Astrocyte (in vitro differentiated cells and primary cell): ENCODE measurements around the gene SMYD2. TPM values are rescaled to one million over a fixed set of nuclear protein-coding genes. Genes with fewer than 3 reads are reported as not detected.
A peak's percentile ranks its signal among the peaks of the same experiment; 100 is the strongest.

Experiments
- DNase-seq: peaks from one replicate; pipeline ENCODE4 v3.0.0-alpha.2; 2010; ENCODE audit warnings: low read depth
- FAIRE-seq: peaks from 2 replicates; lab custom pipeline; 2011; peaks lifted over from hg19 to GRCh38; lab: Jason Lieb, UNC
- H2AFZ ChIP-seq: 2 replicates; pipeline ENCODE4 v1.6.0; 2012; ENCODE audit warnings: low read depth, low read length, inconsistent platforms
- H3K27ac ChIP-seq: 2 replicates; pipeline ENCODE4 v1.5.1; 2011; ENCODE audit warnings: low read depth, low read length, inconsistent platforms
- H3K27me3 ChIP-seq: 2 replicates; pipeline ENCODE4 v1.6.0; 2011; ENCODE audit warnings: low read length, inconsistent platforms; ENCODE audit not compliant: insufficient read depth
- H3K36me3 ChIP-seq: 2 replicates; pipeline ENCODE4 v1.5.1; 2011; ENCODE audit warnings: low read length, inconsistent platforms; ENCODE audit not compliant: insufficient read depth
- H3K4me1 ChIP-seq: 2 replicates; pipeline ENCODE4 v1.5.1; 2011; ENCODE audit warnings: low read length, inconsistent platforms; ENCODE audit not compliant: insufficient read depth
- H3K4me2 ChIP-seq: 2 replicates; pipeline ENCODE4 v1.6.0; 2012; ENCODE audit warnings: low read length, inconsistent platforms
- H3K4me3 ChIP-seq: 2 replicates; pipeline ENCODE4 v1.5.1; 2011; ENCODE audit warnings: low read depth, mild to moderate bottlenecking, low read length, inconsistent platforms; ENCODE audit not compliant: insufficient read depth
- H3K79me2 ChIP-seq: 2 replicates; pipeline ENCODE4 v1.6.0; 2012; ENCODE audit warnings: mild to moderate bottlenecking, low read length, inconsistent platforms; ENCODE audit not compliant: insufficient read depth
- H3K9ac ChIP-seq: 2 replicates; pipeline ENCODE4 v1.6.0; 2012; ENCODE audit warnings: mild to moderate bottlenecking, low read length, inconsistent platforms
- H3K9me3 ChIP-seq: 2 replicates; pipeline ENCODE4 v1.5.1; 2012; ENCODE audit warnings: low read depth, mild to moderate bottlenecking, low read length, inconsistent platforms; ENCODE audit not compliant: insufficient read depth
- H4K20me1 ChIP-seq: 2 replicates; pipeline ENCODE4 v1.6.0; 2012; ENCODE audit warnings: low read length, inconsistent platforms; ENCODE audit not compliant: insufficient read depth
- H3K27ac Mint-ChIP-seq: one replicate; pipeline ENCODE4 v1.8.0; 2021; ENCODE audit warnings: mild to moderate bottlenecking, mixed read lengths; ENCODE audit not compliant: unreplicated experiment
- H3K27me3 Mint-ChIP-seq: one replicate; pipeline ENCODE4 v1.8.0; 2021; ENCODE audit warnings: low read depth, mixed read lengths; ENCODE audit not compliant: unreplicated experiment
- H3K36me3 Mint-ChIP-seq: one replicate; pipeline ENCODE4 v1.8.0; 2021; ENCODE audit warnings: low read depth, mixed read lengths; ENCODE audit not compliant: unreplicated experiment
- H3K4me1 Mint-ChIP-seq: one replicate; pipeline ENCODE4 v1.8.0; 2021; ENCODE audit warnings: low read depth, mixed read lengths; ENCODE audit not compliant: unreplicated experiment
- H3K4me3 Mint-ChIP-seq: one replicate; pipeline ENCODE4 v1.8.0; 2021; ENCODE audit warnings: mild to moderate bottlenecking, moderate library complexity, mixed read lengths; ENCODE audit not compliant: unreplicated experiment
- H3K9me3 Mint-ChIP-seq: one replicate; pipeline ENCODE4 v1.8.0; 2021; ENCODE audit warnings: mild to moderate bottlenecking, mixed read lengths; ENCODE audit not compliant: unreplicated experiment
- EZH2 ChIP-seq: IDR thresholded peaks from 2 replicates; pipeline ENCODE4 v1.6.1; 2012; ENCODE audit warnings: mild to moderate bottlenecking, low read length, inconsistent platforms; ENCODE audit not compliant: insufficient read depth
- total RNA-seq: library from RNA; stranded (reverse); gene quantifications from 2 replicates; pipeline ENCODE4 v1.2.1, GENCODE V29; 2021
- TF ChIP-seq, protein P1 (sequence below): IDR thresholded peaks from 2 replicates; pipeline ENCODE4 v1.5.1; 2011; ENCODE audit warnings: low read depth, mild to moderate bottlenecking, inconsistent platforms, low read length, moderate library complexity; ENCODE audit not compliant: insufficient read depth

SMYD2 gene
- total RNA-seq, 1 donor from 2014 or later: 38.6 TPM

DNA sequence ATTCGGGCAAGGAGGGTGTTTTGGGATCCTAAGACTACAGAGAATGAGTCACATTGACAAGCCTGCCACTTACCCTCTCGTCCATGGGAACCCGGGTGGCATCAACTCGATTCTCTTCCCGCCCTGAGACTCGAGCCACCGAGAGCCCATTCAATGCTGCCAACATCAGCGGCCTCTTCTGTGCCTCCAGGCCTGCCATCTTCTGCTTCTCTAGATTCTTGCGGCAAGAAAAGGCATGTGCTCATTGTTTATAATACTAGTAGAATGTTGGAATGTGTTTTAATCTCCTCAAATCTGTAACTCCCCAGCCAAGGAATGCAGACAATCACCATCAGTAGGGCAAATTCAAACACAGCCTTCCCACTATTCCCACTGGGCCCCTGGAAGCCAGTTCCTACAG, 96.9 kb downstream of the SMYD2 start:
- Histone ChIP-seq H3K36me3 (peaks cover 69% of the 10 kb centered on the region), H3K4me3 (no peak overlapping the region), H3K27ac (peak overlapping the region; percentile 73), H2AFZ (no peak overlapping the region), H3K9ac (peak overlapping the region; percentile 40), H3K4me1 (peaks cover 21% of the 10 kb centered on the region), H4K20me1 (peaks cover 3% of the 10 kb centered on the region), H3K4me2 (peak overlapping the region; percentile 47), H3K79me2 (peaks cover 40% of the 10 kb centered on the region), H3K9me3 (no peaks in the 10 kb centered on the region), H3K27me3 (no peaks in the 10 kb centered on the region)
- FAIRE-seq (peak; percentile 37), DNase-seq (peak; percentile 90)
- Mint-ChIP-seq H3K9me3 (no peaks in the 10 kb centered on the region), H3K4me3 (no peak overlapping the region), H3K36me3 (peaks cover 48% of the 10 kb centered on the region), H3K4me1 (peaks cover 32% of the 10 kb centered on the region), H3K27me3 (no peaks in the 10 kb centered on the region), H3K27ac (peak overlapping the region; percentile 6)
- TF ChIP-seq, protein P1, sequence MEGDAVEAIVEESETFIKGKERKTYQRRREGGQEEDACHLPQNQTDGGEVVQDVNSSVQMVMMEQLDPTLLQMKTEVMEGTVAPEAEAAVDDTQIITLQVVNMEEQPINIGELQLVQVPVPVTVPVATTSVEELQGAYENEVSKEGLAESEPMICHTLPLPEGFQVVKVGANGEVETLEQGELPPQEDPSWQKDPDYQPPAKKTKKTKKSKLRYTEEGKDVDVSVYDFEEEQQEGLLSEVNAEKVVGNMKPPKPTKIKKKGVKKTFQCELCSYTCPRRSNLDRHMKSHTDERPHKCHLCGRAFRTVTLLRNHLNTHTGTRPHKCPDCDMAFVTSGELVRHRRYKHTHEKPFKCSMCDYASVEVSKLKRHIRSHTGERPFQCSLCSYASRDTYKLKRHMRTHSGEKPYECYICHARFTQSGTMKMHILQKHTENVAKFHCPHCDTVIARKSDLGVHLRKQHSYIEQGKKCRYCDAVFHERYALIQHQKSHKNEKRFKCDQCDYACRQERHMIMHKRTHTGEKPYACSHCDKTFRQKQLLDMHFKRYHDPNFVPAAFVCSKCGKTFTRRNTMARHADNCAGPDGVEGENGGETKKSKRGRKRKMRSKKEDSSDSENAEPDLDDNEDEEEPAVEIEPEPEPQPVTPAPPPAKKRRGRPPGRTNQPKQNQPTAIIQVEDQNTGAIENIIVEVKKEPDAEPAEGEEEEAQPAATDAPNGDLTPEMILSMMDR: no peak
- no peak for TF ChIP-seq EZH2

DNA sequence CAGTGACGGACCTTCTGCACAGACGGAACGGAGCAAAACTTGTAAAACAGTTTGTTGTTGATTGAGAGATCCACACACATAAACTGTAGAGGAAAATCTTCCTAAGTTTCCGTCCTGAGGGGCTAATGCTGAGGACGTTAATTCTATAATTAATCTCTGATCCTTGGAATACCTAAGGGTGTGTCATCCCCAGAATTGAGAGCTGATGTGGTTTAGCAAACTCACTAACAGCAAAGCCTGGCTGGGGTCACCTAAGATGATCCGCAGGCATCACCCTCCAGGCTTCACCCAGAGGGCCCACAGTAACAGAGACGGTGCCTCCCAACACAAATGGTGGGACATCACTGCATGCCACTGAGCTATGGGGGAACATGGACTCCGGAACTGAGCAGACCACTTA, 97.5 kb downstream of the SMYD2 start:
- TF ChIP-seq, protein P1: no peak
- TF ChIP-seq EZH2: no peak
- peak; percentile 53 for DNase-seq
- Histone ChIP-seq H3K4me2 (peak overlapping the region; percentile 47), H3K9ac (peak overlapping the region; percentile 40), H3K79me2 (peaks cover 46% of the 10 kb centered on the region), H3K4me1 (peaks cover 21% of the 10 kb centered on the region), H3K9me3 (no peaks in the 10 kb centered on the region), H3K27ac (peak overlapping the region; percentile 73), H3K4me3 (no peak overlapping the region), H2AFZ (no peak overlapping the region), H3K36me3 (peaks cover 74% of the 10 kb centered on the region), H3K27me3 (no peaks in the 10 kb centered on the region), H4K20me1 (peaks cover 3% of the 10 kb centered on the region)
- no peak for FAIRE-seq
- Mint-ChIP-seq H3K4me1 (peaks cover 32% of the 10 kb centered on the region), H3K4me3 (no peak overlapping the region), H3K27ac (peak overlapping the region; percentile 29), H3K9me3 (no peaks in the 10 kb centered on the region), H3K27me3 (no peaks in the 10 kb centered on the region), H3K36me3 (peaks cover 54% of the 10 kb centered on the region)

DNA sequence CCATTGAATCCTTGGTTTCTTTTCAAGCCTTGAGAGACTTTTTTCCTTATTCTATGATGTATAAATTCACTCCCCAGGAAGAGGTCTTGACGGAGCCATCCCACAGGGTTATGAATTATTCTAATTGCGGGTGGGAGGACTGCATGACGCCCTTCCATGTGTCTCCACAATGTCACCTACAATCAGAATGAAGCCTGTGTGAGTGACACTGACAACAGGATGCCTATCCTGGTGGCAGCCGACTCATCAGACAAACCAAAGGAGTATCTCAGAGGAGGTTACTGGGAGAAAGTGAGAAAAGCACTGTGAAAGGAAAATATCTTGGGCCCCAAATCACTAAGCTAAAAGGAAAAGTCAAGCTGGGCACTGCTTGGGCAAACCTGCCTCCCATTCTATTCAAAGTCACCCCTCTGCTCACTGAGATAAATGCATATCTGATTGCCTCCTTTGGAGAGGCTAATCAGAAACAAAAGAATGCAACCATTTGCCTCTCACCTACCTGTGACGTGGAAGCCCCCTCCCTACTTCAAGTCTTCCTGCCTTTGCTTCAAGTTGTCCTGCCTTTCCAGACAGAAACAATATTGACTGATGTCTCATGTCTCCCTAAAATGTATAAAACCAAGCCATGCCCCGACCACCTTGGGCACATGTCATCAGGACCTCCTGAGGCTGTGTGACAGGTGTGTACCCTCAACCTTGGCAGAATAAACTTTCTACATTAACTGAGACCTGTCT, 98.4 kb downstream of the SMYD2 start:
- H3K4me3 Mint-ChIP-seq: no peak overlapping the region

More for the DNA sequence above, 98.4 kb downstream of the SMYD2 start:
- Histone ChIP-seq H3K27ac (peak overlapping the region; percentile 73), H3K9me3 (no peaks in the 10 kb centered on the region), H3K4me2 (no peak overlapping the region), H3K79me2 (peaks cover 46% of the 10 kb centered on the region), H3K4me3 (no peak overlapping the region), H3K27me3 (no peaks in the 10 kb centered on the region), H3K36me3 (peaks cover 74% of the 10 kb centered on the region), H3K9ac (no peak overlapping the region), H2AFZ (no peak overlapping the region), H3K4me1 (peaks cover 21% of the 10 kb centered on the region), H4K20me1 (peaks cover 3% of the 10 kb centered on the region)
- Mint-ChIP-seq H3K27ac (peak overlapping the region; percentile 14), H3K27me3 (no peaks in the 10 kb centered on the region), H3K4me1 (peaks cover 35% of the 10 kb centered on the region), H3K9me3 (no peaks in the 10 kb centered on the region), H3K36me3 (peaks cover 57% of the 10 kb centered on the region)
- DNase-seq (no peak), FAIRE-seq (no peak)
- TF ChIP-seq, protein P1: no peak
- TF ChIP-seq EZH2: no peak
